Activated T-cell treated with anti-CD3 and anti-CD28 coated beads, Interleukin-2, amount 50 U/mL, for 24 hours (primary cell): Measurements from ENCODE around the gene MICU1.
A peak's percentile ranks its signal among the peaks of the same experiment; 100 is the strongest.

Source experiments
- DNase-seq: peaks from one replicate; pipeline ENCODE4 v3.0.0-alpha.2; 2020
- H3K27ac Mint-ChIP-seq: 2 replicates; pipeline ENCODE4 v1.8.0; 2020; ENCODE audit warnings: mild to moderate bottlenecking, mixed read lengths
- H3K27me3 Mint-ChIP-seq: 2 replicates; pipeline ENCODE4 v1.8.0; 2020; ENCODE audit warnings: mixed read lengths
- H3K36me3 Mint-ChIP-seq: 2 replicates; pipeline ENCODE4 v1.8.0; 2020; ENCODE audit warnings: low read depth, mixed read lengths
- H3K4me1 Mint-ChIP-seq: 2 replicates; pipeline ENCODE4 v1.8.0; 2020; ENCODE audit warnings: low read depth, mixed read lengths
- H3K4me3 Mint-ChIP-seq: 2 replicates; pipeline ENCODE4 v1.8.0; 2020; ENCODE audit warnings: mild to moderate bottlenecking, moderate library complexity, mixed read lengths
- H3K9me3 Mint-ChIP-seq: 2 replicates; pipeline ENCODE4 v1.8.0; 2020; ENCODE audit warnings: mixed read lengths

The MICU1 gene

GRCh38 chr10:72370201-72370722, 255.6 kb downstream of the MICU1 start:
- H3K27ac Mint-ChIP-seq: peak overlapping the region; percentile 81
- DNase-seq: no peak
- H3K36me3 Mint-ChIP-seq: peaks cover 19% of the 10 kb centered on the region
- H3K9me3 Mint-ChIP-seq: no peaks in the 10 kb centered on the region
- H3K4me3 Mint-ChIP-seq: no peak overlapping the region
- no peaks in the 10 kb centered on the region for H3K27me3 Mint-ChIP-seq
- H3K4me1 Mint-ChIP-seq: peaks cover 12% of the 10 kb centered on the region

GRCh38 chr10:72367301-72367960, 258.4 kb downstream of the MICU1 start:
- no peak overlapping the region for H3K4me3 Mint-ChIP-seq
- no peaks in the 10 kb centered on the region for H3K27me3 Mint-ChIP-seq
- H3K4me1 Mint-ChIP-seq: peaks cover 24% of the 10 kb centered on the region

GRCh38 chr10:72365106-72365895, 260.6 kb downstream of the MICU1 start:
- DNase-seq: no peak
- Mint-ChIP-seq H3K27ac (peak overlapping the region; percentile 84), H3K4me1 (peaks cover 20% of the 10 kb centered on the region)

More at GRCh38 chr10:72367301-72367960, 258.4 kb downstream of the MICU1 start:
- peaks cover 14% of the 10 kb centered on the region for H3K36me3 Mint-ChIP-seq
- DNase-seq: no peak
- peak overlapping the region; percentile 23 for H3K27ac Mint-ChIP-seq
- H3K9me3 Mint-ChIP-seq: no peaks in the 10 kb centered on the region

GRCh38 chr10:72364239-72364777, 261.6 kb downstream of the MICU1 start:
- Mint-ChIP-seq H3K4me1 (peaks cover 15% of the 10 kb centered on the region), H3K27me3 (no peaks in the 10 kb centered on the region), H3K36me3 (peaks cover 14% of the 10 kb centered on the region), H3K27ac (peak overlapping the region; percentile 84), H3K4me3 (no peak overlapping the region), H3K9me3 (no peaks in the 10 kb centered on the region)
- DNase-seq: peak; percentile 89

More at GRCh38 chr10:72365106-72365895, 260.6 kb downstream of the MICU1 start:
- Mint-ChIP-seq H3K27me3 (no peaks in the 10 kb centered on the region), H3K9me3 (no peaks in the 10 kb centered on the region), H3K36me3 (peaks cover 14% of the 10 kb centered on the region), H3K4me3 (no peak overlapping the region)

- peaks cover 26% of the 10 kb centered on the region for H3K36me3 Mint-ChIP-seq
- DNase-seq: no peak
- no peaks in the 10 kb centered on the region for H3K27me3 Mint-ChIP-seq
- no peak overlapping the region for H3K4me3 Mint-ChIP-seq
- peaks cover 27% of the 10 kb centered on the region for H3K4me1 Mint-ChIP-seq
- no peaks in the 10 kb centered on the region for H3K9me3 Mint-ChIP-seq
- H3K27ac Mint-ChIP-seq: no peak overlapping the region
Measured at GRCh38 chr10:72356987-72357386, 268.9 kb downstream of the MICU1 start.

- peaks cover 35% of the 10 kb centered on the region for H3K36me3 Mint-ChIP-seq
- no peaks in the 10 kb centered on the region for H3K9me3 Mint-ChIP-seq
- no peak overlapping the region for H3K27ac Mint-ChIP-seq
- H3K27me3 Mint-ChIP-seq: no peaks in the 10 kb centered on the region
- H3K4me1 Mint-ChIP-seq: peaks cover 35% of the 10 kb centered on the region
- DNase-seq: no peak
- no peak overlapping the region for H3K4me3 Mint-ChIP-seq
Measured at GRCh38 chr10:72356115-72356514, 269.8 kb downstream of the MICU1 start.

- Mint-ChIP-seq H3K27me3 (no peaks in the 10 kb centered on the region), H3K9me3 (no peaks in the 10 kb centered on the region), H3K27ac (peak overlapping the region; percentile 100), H3K4me1 (peaks cover 41% of the 10 kb centered on the region), H3K36me3 (peaks cover 44% of the 10 kb centered on the region), H3K4me3 (peak overlapping the region; percentile 99)
- DNase-seq: no peak
Measured at GRCh38 chr10:72355214-72355555, 270.7 kb downstream of the MICU1 start.

- peak; percentile 96 for DNase-seq
- Mint-ChIP-seq H3K27ac (peak within 1 kb of the TSS; percentile 100), H3K9me3 (no peaks in the 10 kb centered on the region), H3K27me3 (no peaks in the 10 kb centered on the region), H3K4me3 (peak within 1 kb of the TSS; percentile 99), H3K36me3 (peaks cover 48% of the 10 kb centered on the region), H3K4me1 (peaks cover 41% of the 10 kb centered on the region)
Measured at GRCh38 chr10:72354356-72355213, 271.3 kb downstream of the MICU1 start, which contains the start of gene DNAJB12. Gene DNAJB12 (minus strand): TSS chr10:72354919. CDS start chr10:72354897, 22 bp downstream.

GRCh38 chr10:72353965-72354355, 271.9 kb downstream of the MICU1 start:
- Mint-ChIP-seq H3K4me3 (peak overlapping the region; percentile 99), H3K4me1 (peaks cover 41% of the 10 kb centered on the region), H3K27ac (peak overlapping the region; percentile 100), H3K9me3 (no peaks in the 10 kb centered on the region), H3K27me3 (no peaks in the 10 kb centered on the region), H3K36me3 (peaks cover 54% of the 10 kb centered on the region)
- DNase-seq: no peak

GRCh38 chr10:72353028-72353964, 272.6 kb downstream of the MICU1 start:
- peaks cover 43% of the 10 kb centered on the region for H3K4me1 Mint-ChIP-seq
- peaks cover 61% of the 10 kb centered on the region for H3K36me3 Mint-ChIP-seq
- no peak for DNase-seq
- no peaks in the 10 kb centered on the region for H3K9me3 Mint-ChIP-seq
- H3K27me3 Mint-ChIP-seq: no peaks in the 10 kb centered on the region
- H3K27ac Mint-ChIP-seq: peak overlapping the region; percentile 100
- peak overlapping the region; percentile 99 for H3K4me3 Mint-ChIP-seq

- H3K27ac Mint-ChIP-seq: no peak overlapping the region
- H3K36me3 Mint-ChIP-seq: peaks cover 69% of the 10 kb centered on the region
- no peaks in the 10 kb centered on the region for H3K9me3 Mint-ChIP-seq
- H3K27me3 Mint-ChIP-seq: no peaks in the 10 kb centered on the region
- H3K4me1 Mint-ChIP-seq: peaks cover 43% of the 10 kb centered on the region
- DNase-seq: no peak
- H3K4me3 Mint-ChIP-seq: no peak overlapping the region
Measured at GRCh38 chr10:72351479-72351878, 274.4 kb downstream of the MICU1 start.

- H3K4me3 Mint-ChIP-seq: no peak overlapping the region
- H3K36me3 Mint-ChIP-seq: peaks cover 69% of the 10 kb centered on the region
Measured at GRCh38 chr10:72349438-72349837, 276.4 kb downstream of the MICU1 start.

GRCh38 chr10:72348282-72348681, 277.6 kb downstream of the MICU1 start:
- H3K9me3 Mint-ChIP-seq: no peaks in the 10 kb centered on the region
- H3K27ac Mint-ChIP-seq: no peak overlapping the region
- peaks cover 68% of the 10 kb centered on the region for H3K36me3 Mint-ChIP-seq
- no peak for DNase-seq
- no peaks in the 10 kb centered on the region for H3K27me3 Mint-ChIP-seq
- H3K4me1 Mint-ChIP-seq: peaks cover 42% of the 10 kb centered on the region
- H3K4me3 Mint-ChIP-seq: no peak overlapping the region

More at GRCh38 chr10:72349438-72349837, 276.4 kb downstream of the MICU1 start:
- Mint-ChIP-seq H3K27ac (peak overlapping the region; percentile 13), H3K27me3 (no peaks in the 10 kb centered on the region), H3K4me1 (peaks cover 44% of the 10 kb centered on the region), H3K9me3 (no peaks in the 10 kb centered on the region)
- DNase-seq: no peak
